HG03097 (cell line): ENCODE data around the gene IGIP.
A peak's percentile ranks its signal among the peaks of the same experiment; 100 is the strongest.

Experiments
- ATAC-seq: cut with Tn5 transposase; IDR thresholded peaks from one replicate; pipeline ENCODE4 v1.9.1; 2021; ENCODE audit not compliant: unreplicated experiment, low FRiP score

The IGIP gene

GRCh38 chr5:140162275-140162674 lies 36.5 kb downstream of the IGIP start:
- no peak for ATAC-seq

DNA sequence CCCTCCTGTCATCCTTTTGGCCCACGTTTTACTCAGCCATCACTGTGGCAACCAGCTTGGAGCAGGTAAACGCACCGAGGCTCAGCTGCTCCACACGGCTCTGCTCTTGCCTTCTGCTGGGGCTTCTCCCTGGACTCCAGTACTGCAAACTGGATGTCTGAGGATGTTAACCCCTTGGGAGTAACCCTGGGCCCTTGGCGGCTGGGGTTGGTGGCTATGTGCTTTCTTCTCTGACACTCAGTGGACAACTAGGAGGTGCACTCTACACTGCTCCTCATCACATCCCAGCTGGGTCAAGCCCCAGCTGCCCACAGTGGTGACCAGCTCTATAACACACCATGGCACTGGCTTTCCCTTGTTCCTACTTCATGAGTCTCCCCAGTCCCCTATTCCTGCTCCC lies 37.0 kb downstream of the IGIP start:
- no peak for ATAC-seq

DNA sequence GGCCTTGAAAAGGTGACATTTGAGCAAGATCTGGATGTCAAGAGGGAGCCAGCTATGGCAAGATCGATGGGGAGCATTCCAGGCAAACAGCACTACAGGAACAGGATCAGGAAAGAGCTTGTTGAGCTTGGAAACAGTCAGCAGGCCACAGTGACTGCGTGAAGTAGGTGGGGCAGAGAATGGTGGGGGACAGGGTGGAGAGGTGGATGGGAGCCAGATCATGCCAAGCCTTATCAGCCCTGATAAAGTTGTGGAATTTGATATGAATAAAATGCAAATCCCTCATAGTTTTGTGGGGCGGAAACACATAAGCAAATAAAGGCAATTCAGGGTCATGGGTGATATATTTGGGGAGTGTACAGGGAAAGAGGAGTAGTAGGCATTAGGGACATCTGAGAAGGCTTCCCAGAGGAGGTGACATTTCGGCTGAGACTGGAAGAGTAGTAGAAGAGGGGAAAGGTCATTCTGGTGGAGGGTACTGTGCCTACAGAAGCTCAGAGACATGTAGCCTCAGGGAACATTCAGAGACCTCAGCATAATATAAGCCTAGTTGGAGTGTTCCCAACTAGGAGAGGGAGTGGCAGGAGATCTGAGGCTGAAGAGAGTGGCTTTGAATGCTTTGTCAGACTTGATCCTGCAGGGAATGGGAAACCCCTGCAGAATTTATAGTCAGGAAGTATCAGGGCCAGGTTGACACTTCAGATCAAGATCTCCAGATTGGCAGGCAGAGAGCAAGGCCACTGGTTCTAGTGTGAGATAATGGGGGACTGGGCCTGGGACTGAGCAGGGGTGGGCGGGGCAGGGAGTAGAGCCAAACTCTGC lies 39.6 kb downstream of the IGIP start:
- ATAC-seq = no peak

GRCh38 chr5:140165923-140166270 lies 40.2 kb downstream of the IGIP start:
- ATAC-seq = no peak

DNA sequence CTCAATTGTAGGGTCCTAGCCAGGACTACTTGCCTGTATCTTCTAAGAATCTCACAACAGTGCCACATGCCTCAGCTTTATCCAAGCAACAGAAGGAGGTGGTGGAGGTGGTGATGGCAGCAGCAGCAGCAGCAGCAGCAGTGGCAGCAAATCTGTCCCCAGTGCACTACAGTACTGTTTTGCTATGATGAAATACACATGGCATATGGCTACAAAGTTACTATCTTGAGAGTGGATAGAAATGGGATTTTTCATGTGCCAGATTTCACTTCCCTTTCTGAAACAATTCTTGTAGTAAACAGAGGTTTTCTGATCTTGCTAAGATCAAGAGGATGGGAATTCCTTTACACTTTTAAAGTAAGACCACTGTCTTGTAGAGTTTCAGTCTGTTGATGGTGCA lies 41.2 kb downstream of the IGIP start:
- no peak for ATAC-seq

- no peak for ATAC-seq
Observed at GRCh38 chr5:140168371-140168770, 42.6 kb downstream of the IGIP start.

DNA sequence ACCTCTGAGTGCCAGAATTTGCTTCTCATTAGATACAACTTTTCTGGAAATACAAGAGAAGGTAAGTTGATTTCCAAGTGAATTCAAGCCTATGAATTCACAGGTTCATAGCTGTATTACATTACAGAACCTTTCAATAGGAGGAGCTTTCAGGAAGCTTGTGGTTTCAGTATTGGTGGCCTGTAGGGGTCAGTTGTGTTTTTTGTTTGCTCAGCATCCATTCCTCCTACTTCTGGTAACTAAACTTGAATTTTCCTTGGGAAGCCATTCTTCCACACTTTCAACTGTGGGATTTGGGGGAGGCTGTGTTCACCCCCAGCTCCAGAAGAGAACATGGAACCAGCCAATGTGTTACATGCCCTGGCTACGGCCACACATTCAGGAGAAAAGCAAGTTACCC lies 43.7 kb downstream of the IGIP start:
- no peak for ATAC-seq

GRCh38 chr5:140172483-140172882 lies 46.7 kb downstream of the IGIP start:
- ATAC-seq = no peak

DNA sequence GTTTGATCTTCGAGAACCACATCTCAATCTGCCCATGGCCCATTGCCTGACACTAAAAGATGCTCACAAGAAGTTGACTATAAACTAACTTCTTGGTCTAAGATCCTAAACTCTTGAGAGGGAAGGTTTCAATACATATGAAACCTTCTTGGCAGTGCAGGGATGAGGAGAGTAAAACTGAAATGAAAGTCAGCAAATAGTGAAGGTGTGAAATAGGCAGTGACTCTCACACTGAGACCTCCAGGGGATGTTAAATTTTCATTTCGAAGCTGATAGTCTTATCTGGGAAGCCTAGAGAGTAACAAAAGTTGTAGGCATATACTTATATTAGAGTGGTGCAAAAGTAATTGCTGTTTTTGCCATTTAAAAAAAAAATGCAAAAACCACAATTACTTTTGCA lies 48.3 kb downstream of the IGIP start:
- ATAC-seq = no peak

DNA sequence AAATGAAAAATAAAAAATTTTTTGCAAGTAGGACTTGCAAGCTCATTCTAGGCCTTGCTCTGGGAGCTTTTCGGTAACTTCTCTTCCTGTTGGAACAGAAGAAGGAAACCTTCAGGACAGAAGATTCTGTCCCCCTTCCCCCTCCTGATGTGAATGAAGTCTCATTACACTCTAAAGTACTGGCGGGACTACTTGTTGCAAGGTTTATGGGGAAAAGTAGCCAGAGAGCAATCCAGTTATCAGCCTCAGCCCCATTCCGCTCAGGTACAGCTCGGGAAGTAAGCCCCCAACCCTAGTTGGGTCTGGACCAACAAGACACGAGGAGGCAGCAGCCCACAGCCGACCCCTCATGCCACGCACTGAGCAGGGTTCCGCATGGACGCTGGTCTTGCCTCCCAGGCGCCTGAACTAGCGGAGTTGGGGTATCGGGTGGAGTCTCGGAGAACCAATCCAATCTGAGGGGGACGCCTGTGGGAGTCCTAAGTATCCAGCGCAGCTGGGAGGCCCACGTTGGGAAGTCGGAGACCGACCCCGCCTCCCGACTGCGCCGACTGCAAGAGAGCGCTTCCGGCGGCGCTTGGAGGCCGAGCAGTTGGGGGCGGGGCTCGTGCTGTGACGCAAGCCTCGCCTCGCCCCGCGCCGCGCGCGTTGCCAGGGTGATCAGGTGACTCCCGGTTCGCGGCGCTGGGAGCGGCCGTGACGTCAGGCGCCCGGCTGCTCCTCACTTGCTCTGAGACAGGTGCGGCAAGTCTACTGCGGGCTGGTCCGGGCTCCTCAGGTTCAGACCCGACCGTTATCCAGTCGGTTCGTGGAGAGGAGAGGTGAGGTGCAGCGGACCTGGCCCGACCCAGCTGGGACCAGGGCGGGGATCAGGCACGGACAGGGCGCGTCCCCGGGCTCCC lies 49.0 kb downstream of the IGIP start, which contains the start of gene CYSTM1:
TSS of gene CYSTM1 (plus strand) at position 724 of the 902 bp plus-strand sequence. CDS start 19,278 bp downstream, outside the sequence.
- peak; percentile 89 for ATAC-seq

DNA sequence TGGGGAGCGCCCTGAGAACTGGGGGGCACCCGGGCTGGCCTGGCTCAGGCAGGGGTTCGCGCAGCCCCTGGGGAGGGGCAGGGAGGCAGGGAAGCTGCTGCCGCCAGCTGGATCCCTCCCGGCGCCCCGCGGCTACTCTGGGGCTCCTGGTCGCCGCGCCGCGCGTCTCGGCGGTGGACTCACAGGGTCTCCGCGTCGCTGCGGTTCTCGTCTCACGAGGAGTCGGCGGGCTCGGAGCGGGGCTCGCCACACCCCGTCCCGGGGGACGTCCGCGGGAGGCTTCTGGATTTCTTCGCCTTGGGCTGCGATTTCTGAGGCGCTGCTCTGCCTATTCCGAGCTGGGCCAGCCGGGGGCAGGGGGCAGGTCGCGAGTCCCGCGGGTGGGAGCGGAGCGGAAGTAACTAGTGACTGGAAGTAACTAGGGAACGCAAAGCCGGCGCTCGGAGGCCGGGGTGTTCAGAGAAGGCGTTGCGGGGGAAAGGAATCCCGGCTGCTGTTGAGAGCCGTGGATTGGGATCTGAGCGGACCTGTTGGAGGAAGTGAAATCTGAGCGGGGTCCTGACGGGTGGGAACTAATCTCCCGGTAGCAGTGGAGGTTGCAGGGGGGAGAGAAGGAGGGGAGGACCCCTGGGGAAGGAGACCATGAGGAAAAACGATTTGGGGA lies 49.8 kb downstream of the IGIP start:
- peak; percentile 35 for ATAC-seq

DNA sequence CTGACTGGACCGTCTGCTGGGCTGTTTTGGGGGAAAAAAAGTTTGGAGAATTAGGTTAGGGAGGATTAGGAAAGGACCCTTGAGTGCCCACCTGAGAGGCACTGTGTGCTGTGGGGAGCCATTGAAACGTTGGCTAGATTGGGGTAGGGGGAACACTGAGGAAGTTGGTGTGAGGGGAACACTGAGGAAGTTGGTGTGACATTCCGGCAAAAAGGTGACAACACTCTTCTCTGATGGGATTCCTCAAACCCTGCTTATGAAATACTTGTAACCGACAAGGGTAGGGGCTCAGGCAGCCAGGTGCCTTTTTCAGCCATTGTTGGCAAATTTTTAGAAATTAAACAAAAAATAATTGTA lies 50.3 kb downstream of the IGIP start:
- ATAC-seq = no peak

DNA sequence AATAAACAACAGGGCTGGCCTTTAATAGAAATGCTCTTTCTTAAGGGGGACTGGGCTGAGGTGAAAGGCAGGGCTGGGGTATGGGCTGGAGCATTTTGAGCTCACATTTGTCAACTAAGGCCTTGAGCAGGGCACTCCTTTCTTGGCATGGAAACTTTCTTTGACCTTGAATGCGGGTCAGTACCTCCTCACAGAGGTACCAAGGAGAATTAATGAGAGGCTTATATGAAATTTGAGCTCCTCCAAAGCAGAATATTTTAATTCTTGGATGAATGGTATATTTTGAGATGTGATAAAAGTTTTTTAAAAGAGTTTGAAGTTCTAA lies 52.3 kb downstream of the IGIP start:
- no peak for ATAC-seq

- ATAC-seq = no peak
Observed at GRCh38 chr5:140178482-140179116, 52.9 kb downstream of the IGIP start.
